ENCODE measurements around the gene DYRK2. TPM values are rescaled to one million over a fixed set of nuclear protein-coding genes. Genes with fewer than 3 reads are reported as not detected.

Gene DYRK2
- total RNA-seq, 1 donor from 2014 or later = 40.3 TPM

- POLR2A ChIA-PET = no interaction called here
- H3K27ac Mint-ChIP-seq = no peak overlapping the region
- H3K4me3 Mint-ChIP-seq = no peak overlapping the region
- TF ChIP-seq CTCF (IDR thresholded peaks at IDR 0.05) = no peak
- H3K36me3 Mint-ChIP-seq (ENCODE audit: low read depth) = peaks cover 35% of the 10 kb centered on the region
- CTCF ChIA-PET = no interaction called here
- ATAC-seq (ENCODE audit: low read depth) = no peak
- H3K4me1 Mint-ChIP-seq = no peaks in the 10 kb centered on the region
- intact Hi-C loops (cut with micrococcal nuclease) = no loop called here
- peaks cover 21% of the 10 kb centered on the region for H3K9me3 Mint-ChIP-seq
- no peaks in the 10 kb centered on the region for H3K27me3 Mint-ChIP-seq
- no peak for DNase-seq
Measured at GRCh38 chr12:67674417-67674816, 25.9 kb downstream of the DYRK2 start.

DNA sequence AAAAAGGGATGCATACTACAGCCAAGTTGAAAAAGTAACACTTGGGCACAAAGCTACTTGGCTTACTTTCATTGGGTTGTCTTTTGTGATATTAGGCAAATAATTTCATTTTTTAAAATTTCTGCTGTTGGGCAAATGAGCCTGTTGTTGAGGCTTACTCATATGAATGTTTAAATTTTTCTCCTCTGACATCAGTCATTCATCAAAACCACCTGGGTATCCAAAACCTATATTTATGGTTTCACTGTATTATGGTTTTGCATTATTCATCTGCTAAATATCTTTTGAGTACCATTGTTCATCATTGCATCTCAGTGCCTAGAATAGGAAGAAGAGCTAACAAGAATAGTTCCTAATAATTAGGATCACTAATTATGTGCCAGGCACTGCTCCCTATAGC lies 28.1 kb downstream of the DYRK2 start:
- no peaks in the 10 kb centered on the region for H3K4me1 Mint-ChIP-seq
- no peak for TF ChIP-seq CTCF (IDR thresholded peaks at IDR 0.05)
- CTCF ChIA-PET = no interaction called here
- POLR2A ChIA-PET = no interaction called here
- intact Hi-C loops (cut with micrococcal nuclease) = no loop called here
- peaks cover 31% of the 10 kb centered on the region for H3K36me3 Mint-ChIP-seq (ENCODE audit: low read depth)
- H3K9me3 Mint-ChIP-seq = peaks cover 21% of the 10 kb centered on the region
- H3K27me3 Mint-ChIP-seq = no peaks in the 10 kb centered on the region
- ATAC-seq (ENCODE audit: low read depth) (no peak), DNase-seq (no peak)
- no peak overlapping the region for H3K4me3 Mint-ChIP-seq
- H3K27ac Mint-ChIP-seq = no peak overlapping the region

DNA sequence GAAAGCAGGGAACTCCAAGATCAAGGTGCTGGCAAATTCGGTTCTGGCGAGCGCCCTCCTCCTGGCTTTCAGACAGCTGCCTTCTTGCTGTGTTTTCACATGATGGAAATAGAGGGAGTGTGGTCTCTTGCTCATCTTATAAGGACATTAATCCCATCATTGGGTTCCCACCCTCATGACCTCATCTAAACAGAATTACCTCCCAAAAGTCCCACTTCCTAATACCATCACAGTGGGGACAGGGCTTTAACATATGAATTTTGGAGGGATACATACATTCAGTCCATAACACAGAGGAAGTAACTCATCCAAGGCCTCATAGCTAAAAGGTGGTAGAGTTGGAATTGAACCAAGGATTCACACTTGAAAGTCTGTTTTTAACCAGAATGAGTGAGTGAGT lies 28.6 kb downstream of the DYRK2 start:
- Mint-ChIP-seq H3K4me3 (no peak overlapping the region), H3K27ac (no peak overlapping the region), H3K36me3 (ENCODE audit: low read depth) (peaks cover 31% of the 10 kb centered on the region), H3K9me3 (peaks cover 18% of the 10 kb centered on the region), H3K27me3 (no peaks in the 10 kb centered on the region), H3K4me1 (no peaks in the 10 kb centered on the region)
- no peak for TF ChIP-seq CTCF (IDR thresholded peaks at IDR 0.05)
- ChIA-PET CTCF (no interaction called here), POLR2A (no interaction called here)
- DNase-seq = no peak
- intact Hi-C loops (cut with micrococcal nuclease) = no loop called here
- no peak for ATAC-seq (ENCODE audit: low read depth)

DNA sequence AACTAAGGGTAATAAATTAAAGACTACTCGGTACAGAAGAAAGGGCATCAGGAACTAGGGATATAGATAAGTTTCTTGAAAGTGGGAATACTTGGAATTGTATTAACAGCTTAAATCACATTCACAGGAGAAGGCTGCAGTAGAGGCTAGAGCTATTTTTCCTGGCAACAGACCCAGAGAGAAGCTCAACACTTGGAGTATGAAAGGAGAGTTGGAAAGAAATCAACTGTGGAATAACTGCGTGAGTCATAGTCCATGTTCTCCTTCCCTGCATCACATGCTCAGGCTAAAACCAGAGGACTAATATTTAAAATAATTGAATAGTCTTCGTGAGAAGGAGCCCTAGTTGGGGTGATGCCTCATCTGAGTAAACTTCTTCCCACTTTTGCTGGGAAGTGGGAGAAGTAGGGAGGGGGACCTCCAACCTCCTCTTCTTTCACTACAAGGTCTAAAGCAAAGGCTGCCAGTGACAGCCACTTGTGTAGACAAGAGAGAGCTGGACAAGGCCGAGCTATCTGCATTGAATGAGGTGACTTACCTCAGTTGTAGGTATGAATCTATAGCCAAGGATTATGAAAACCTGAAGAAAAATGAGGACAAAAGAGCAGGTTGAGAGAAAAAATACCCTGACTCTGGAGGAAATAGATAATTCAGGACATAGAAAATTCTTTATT lies 32.7 kb downstream of the DYRK2 start:
- Mint-ChIP-seq H3K27me3 (no peaks in the 10 kb centered on the region), H3K4me1 (no peaks in the 10 kb centered on the region), H3K4me3 (no peak overlapping the region), H3K27ac (no peak overlapping the region), H3K36me3 (ENCODE audit: low read depth) (peaks cover 6% of the 10 kb centered on the region), H3K9me3 (no peaks in the 10 kb centered on the region)
- POLR2A ChIA-PET = no interaction called here
- ATAC-seq (ENCODE audit: low read depth) = no peak
- CTCF ChIA-PET = interaction anchor here (1.2 kb wide), 1 partner anchor 325 kb away, joined by 3 read pairs; no protein-coding TSS in a partner anchor
- intact Hi-C loops (cut with micrococcal nuclease) = no loop called here
- DNase-seq = no peak
- TF ChIP-seq CTCF (IDR thresholded peaks at IDR 0.05) = no peak

GRCh38 chr12:67681941-67682620 lies 33.5 kb downstream of the DYRK2 start:
- POLR2A ChIA-PET = no interaction called here
- no peak for TF ChIP-seq CTCF (IDR thresholded peaks at IDR 0.05)
- DNase-seq = no peak
- CTCF ChIA-PET = no interaction called here
- Mint-ChIP-seq H3K27me3 (no peaks in the 10 kb centered on the region), H3K27ac (no peak overlapping the region), H3K9me3 (no peaks in the 10 kb centered on the region), H3K4me1 (no peaks in the 10 kb centered on the region), H3K36me3 (ENCODE audit: low read depth) (peaks cover 6% of the 10 kb centered on the region), H3K4me3 (no peak overlapping the region)
- intact Hi-C loops (cut with micrococcal nuclease) = no loop called here
- no peak for ATAC-seq (ENCODE audit: low read depth)

Data from activated B cell treated with CpG ODN at 0.5 μM for 24 hours (primary cell).